Cardiac muscle cell (in vitro differentiated cells and primary cell): Measurements from ENCODE around the gene MMP17. TPM values are rescaled to one million over a fixed set of nuclear protein-coding genes. Genes with fewer than 3 reads are reported as not detected.

ENCODE experiments used
- DNase-seq, 2 donors: peaks; one replicate each; pipeline versions ENCODE4 v3.0.0 to v3.0.0-alpha.2; 2010 to 2017; ENCODE audit warnings: low read depth in 1 of 2, low spot score in 1 of 2
- H3K27ac ChIP-seq: fragments of 200-600 bp; sonication (generic); 2 replicates; pipeline ENCODE4 v1.5.1; 2016
- H3K27me3 ChIP-seq: fragments of 200-600 bp; sonication (generic); 2 replicates; pipeline ENCODE4 v1.6.0; 2016; ENCODE audit warnings: control low read depth
- H3K36me3 ChIP-seq: fragments of 200-600 bp; sonication (generic); 2 replicates; pipeline ENCODE4 v1.5.1; 2016; ENCODE audit warnings: control low read depth
- H3K4me1 ChIP-seq: fragments of 200-600 bp; sonication (generic); 2 replicates; pipeline ENCODE4 v1.8.1; 2017; ENCODE audit warnings: low read depth, mild to moderate bottlenecking, mixed run types
- H3K4me3 ChIP-seq: fragments of 200-600 bp; sonication (generic); 2 replicates; pipeline ENCODE4 v1.5.1; 2016; ENCODE audit warnings: mild to moderate bottlenecking
- H3K9me3 ChIP-seq: fragments of 200-600 bp; sonication (generic); 2 replicates; pipeline ENCODE4 v1.5.1; 2017; ENCODE audit warnings: low read depth, mild to moderate bottlenecking, control low read depth
- polyA plus RNA-seq: library from polyadenylated mRNA; unstranded; fragments of >200 nt; fragmentation: Nextera tagmentation; extraction: Ambion mirVana; gene quantifications from 2 replicates; pipeline ENCODE4 v1.2.1, GENCODE V29; 2016
- total RNA-seq: library from RNA; depleted of rRNA; stranded (reverse); fragments of >200 nt; gene quantifications from 2 replicates; pipeline ENCODE4 v1.2.3, GENCODE V29; 2016
- TF ChIP-seq, protein P1 (sequence below): IDR thresholded peaks from 2 replicates; pipeline ENCODE4 v1.5.1; 2012; ENCODE audit warnings: low read depth, mild to moderate bottlenecking, low read length

Gene MMP17
- total and polyA plus RNA-seq, 2 experiments from 2014 or later = 0.71 TPM; not detected in 1

DNA sequence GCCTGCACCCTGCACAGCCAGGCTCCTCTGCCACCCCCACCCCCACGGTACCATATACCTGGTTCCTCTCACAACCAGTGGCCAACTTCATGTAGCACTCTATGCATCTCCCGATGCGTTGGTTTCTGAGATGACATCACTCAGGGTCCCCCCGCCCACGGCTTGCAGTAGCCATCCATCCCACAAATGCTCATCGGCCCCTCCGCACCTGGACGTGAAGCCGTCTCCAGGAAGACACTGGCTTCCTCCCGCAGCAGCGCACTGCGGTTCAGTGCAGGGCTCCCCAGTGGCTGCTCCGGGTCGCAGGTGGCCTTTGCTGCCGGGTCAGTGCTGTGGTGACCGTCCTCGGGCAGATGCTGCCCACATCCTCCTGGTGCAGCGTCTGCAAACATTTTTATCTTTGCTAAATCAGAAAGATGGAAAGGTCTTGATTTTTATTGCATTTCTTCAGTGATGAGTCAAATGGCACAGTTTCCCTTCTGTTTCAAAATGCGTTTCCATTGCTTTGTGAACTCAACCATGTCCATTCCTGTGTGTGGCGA is 27.5 kb upstream of the MMP17 start:
- TF ChIP-seq, protein P1, sequence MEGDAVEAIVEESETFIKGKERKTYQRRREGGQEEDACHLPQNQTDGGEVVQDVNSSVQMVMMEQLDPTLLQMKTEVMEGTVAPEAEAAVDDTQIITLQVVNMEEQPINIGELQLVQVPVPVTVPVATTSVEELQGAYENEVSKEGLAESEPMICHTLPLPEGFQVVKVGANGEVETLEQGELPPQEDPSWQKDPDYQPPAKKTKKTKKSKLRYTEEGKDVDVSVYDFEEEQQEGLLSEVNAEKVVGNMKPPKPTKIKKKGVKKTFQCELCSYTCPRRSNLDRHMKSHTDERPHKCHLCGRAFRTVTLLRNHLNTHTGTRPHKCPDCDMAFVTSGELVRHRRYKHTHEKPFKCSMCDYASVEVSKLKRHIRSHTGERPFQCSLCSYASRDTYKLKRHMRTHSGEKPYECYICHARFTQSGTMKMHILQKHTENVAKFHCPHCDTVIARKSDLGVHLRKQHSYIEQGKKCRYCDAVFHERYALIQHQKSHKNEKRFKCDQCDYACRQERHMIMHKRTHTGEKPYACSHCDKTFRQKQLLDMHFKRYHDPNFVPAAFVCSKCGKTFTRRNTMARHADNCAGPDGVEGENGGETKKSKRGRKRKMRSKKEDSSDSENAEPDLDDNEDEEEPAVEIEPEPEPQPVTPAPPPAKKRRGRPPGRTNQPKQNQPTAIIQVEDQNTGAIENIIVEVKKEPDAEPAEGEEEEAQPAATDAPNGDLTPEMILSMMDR = no peak
- H3K4me3 ChIP-seq = no peak overlapping the region
- H3K4me1 ChIP-seq = no peaks in the 10 kb centered on the region
- H3K27me3 ChIP-seq = no peaks in the 10 kb centered on the region
- no peak for DNase-seq
- peaks cover 10% of the 10 kb centered on the region for H3K36me3 ChIP-seq
- no peak overlapping the region for H3K27ac ChIP-seq
- no peaks in the 10 kb centered on the region for H3K9me3 ChIP-seq

DNA sequence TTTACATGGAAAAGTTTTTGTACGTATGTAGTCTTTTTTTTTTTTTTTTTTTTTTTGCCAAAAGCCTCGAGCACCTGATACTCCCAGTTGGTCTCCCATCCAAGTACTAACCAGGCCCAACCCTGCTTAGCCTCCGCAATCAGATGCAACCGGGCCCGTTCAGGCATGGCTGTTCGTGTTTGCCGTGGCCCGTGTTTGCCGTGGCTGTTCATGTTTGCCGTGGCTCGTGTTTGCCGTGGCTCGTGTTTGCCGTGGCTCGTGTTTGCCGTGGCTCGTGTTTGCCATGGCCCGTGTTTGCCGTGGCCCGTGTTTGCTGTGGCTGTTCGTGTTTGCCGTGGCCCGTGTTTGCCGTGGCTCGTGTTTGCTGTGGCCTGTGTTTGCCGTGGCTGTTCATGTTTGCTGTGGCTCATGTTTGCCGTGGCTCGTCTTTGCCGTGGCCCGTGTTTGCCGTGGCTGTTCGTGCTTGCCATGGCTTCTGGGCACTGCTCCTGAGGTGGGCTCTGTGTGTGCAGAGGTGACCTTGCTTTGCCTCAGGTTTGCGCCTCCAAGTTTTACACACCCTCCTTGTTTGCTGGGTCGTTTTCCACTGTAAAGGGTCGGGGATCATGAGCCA is 26.8 kb upstream of the MMP17 start:
- TF ChIP-seq, protein P1 = no peak
- Histone ChIP-seq H3K27me3 (no peaks in the 10 kb centered on the region), H3K36me3 (peaks cover 10% of the 10 kb centered on the region), H3K27ac (no peak overlapping the region), H3K4me1 (no peaks in the 10 kb centered on the region), H3K9me3 (no peaks in the 10 kb centered on the region), H3K4me3 (no peak overlapping the region)
- DNase-seq = no peak

DNA sequence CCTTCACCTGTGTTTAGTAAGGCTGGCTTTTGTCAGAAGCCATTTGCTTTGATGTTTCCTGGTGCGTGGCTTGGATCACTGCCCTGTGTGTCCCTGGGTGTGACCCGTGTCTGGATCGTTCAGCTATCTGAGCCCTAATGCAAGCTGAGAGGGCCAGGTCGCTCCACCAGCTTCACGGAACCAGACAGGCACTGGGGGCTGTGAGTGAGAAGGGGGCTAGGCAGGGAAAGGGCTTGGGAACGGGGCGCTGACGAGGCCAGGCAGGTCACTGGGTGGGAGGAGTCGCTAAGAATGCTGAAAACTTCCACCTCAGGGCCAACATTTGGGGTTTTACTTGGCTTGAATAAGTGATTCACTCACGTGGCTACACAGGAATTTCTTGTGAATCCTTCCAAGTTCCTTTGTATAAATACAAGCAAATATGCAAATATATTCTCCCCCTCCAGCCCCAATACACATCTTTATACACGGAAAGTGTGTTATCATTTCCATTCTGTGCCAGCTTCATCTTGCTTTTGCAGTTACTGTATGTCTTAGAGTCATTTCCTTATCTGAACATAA is 24.2 kb upstream of the MMP17 start:
- H3K4me1 ChIP-seq = no peaks in the 10 kb centered on the region
- TF ChIP-seq, protein P1 = no peak
- H3K27ac ChIP-seq = no peak overlapping the region
- no peak overlapping the region for H3K4me3 ChIP-seq
- H3K36me3 ChIP-seq = no peaks in the 10 kb centered on the region
- no peaks in the 10 kb centered on the region for H3K9me3 ChIP-seq
- H3K27me3 ChIP-seq = no peaks in the 10 kb centered on the region
- DNase-seq = peak in 1 of 2 donors; percentile 65

DNA sequence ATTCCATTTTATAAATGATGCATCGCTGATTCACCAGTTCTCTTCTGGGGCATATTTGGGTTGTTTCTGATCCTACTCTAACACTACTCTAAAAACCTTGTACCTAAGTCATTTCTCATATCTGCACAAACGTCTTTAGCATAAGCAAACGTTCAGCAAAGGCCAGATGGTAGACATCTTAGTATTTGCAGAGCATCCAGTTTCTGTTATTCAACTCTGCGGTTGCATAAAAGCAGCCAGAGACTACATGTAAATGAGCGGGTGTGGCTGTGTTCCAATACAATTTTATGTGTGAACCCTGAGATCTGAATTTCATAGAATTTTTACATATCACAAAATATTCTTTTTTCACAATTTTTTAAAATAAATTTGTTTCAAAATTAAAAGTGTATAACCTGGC is 22.8 kb upstream of the MMP17 start:
- no peak overlapping the region for H3K27ac ChIP-seq
- TF ChIP-seq, protein P1 = no peak
- no peaks in the 10 kb centered on the region for H3K27me3 ChIP-seq
- no peaks in the 10 kb centered on the region for H3K4me1 ChIP-seq
- no peaks in the 10 kb centered on the region for H3K36me3 ChIP-seq
- H3K4me3 ChIP-seq = no peak overlapping the region
- H3K9me3 ChIP-seq = no peaks in the 10 kb centered on the region
- no peak for DNase-seq

DNA sequence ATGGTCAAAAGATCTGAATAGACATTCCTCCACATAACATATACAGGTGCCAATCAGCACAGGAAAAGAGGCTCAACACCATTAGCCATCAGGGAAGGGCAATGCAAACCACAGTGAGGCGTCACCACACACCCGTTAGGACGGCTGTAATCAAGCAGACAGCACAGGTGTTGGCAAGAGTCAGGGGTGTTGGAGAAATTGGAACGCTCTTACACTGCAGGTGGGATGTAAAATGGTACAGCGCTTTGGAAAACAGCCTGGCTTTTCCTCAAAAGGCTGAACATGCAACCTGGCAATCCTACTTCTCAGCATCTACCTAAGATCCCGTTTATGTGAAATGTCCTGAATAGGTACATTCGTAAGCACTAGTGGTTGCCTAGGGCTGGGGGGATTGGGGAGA is 21.5 kb upstream of the MMP17 start:
- no peaks in the 10 kb centered on the region for H3K27me3 ChIP-seq
- no peak for DNase-seq
- H3K27ac ChIP-seq = no peak overlapping the region
- TF ChIP-seq, protein P1 = no peak
- no peaks in the 10 kb centered on the region for H3K9me3 ChIP-seq
- no peak overlapping the region for H3K4me3 ChIP-seq
- no peaks in the 10 kb centered on the region for H3K36me3 ChIP-seq
- no peaks in the 10 kb centered on the region for H3K4me1 ChIP-seq
